NCI-H446 (cell line): Measurements from ENCODE around the gene CHST1.

Experiments used
- DNase-seq, 2 experiments: peaks; one replicate each; lab custom pipeline; 2025; lab: John Stamatoyannopoulos, UW

Gene CHST1

DNA sequence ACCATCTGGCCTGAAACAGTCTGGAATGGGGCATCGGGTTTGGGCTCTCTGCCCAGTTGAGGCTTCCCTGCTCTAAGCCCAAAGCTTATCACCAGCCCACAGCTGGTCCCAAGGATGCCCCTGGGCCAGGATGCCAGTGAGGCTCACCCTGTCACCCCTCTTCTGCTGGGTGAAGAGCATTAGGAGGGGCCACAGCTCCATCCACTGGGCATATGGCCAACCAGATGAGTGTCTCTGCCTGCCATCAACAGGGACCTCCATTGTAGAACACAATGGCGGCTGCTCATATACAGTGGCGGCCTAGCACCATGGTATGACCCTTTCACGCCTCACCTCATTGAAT, 5.6 kb downstream of the CHST1 start:
- peak in 1 of 2 experiments; percentile 56 for DNase-seq

DNA sequence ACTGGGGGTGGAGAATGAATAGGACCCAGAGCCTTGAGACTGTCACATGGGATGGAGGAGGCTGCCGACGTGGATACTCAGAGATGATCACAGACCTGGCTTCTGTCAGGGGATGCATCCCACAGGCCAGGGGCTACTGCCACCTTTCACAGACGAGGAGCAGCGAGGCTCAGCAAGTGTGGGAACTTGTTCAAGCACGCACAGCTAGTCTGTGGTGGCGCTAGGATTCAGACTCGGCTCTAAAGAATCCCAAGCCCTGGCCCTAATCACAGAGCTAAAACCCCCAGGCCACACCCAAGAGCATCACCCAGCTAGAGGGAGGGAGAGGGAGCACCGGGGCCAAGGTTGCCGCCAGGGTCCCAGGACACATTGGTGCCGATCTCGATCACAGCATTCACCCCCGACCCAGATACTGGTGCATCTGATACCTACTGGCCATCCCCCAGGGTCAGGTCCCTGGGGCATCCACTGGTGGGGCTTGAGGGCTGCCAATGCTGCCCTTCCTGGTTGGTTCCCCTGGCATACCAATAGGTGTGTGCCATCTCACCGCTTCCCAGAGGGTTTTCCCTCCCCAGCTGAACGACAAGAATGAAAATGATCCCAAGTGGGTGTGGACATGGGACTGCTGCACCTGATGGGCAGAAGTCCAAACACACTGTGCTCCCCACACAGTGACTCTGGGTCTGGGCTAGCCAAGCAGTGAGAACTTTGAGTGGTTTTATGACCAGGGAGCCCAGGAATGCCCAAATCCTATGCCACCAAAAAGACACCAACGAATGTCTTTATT, 6.2 kb downstream of the CHST1 start:
- no peak for DNase-seq

- no peak for DNase-seq
Measured at GRCh38 chr11:45658292-45658991, 7.0 kb downstream of the CHST1 start.

GRCh38 chr11:45657496-45658260, 7.7 kb downstream of the CHST1 start:
- DNase-seq = no peak

DNA sequence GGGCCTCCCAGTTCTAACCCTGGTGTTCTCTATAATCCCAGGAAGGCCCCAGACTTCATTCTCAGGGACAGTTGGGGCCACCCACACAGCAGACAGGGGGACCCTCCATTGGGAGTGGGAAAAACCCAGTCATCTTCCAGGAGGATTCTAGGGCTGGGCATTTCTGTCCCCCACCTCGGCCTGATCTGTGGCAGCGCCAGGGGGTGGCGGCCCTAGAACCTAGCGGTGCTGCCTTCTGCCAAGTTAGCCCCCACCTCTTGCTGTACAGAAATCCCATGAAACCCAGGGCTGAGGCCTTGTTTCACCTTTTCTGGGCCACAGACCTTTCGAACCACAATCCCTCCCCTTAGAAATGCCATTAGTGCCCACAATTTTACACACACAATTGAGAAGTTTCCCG, 9.6 kb downstream of the CHST1 start:
- no peak for DNase-seq

- peak; percentile 63 to 83 for DNase-seq
Measured at GRCh38 chr11:45655347-45655756, 10.1 kb downstream of the CHST1 start.

GRCh38 chr11:45655012-45655283, 10.5 kb downstream of the CHST1 start:
- DNase-seq = no peak

DNA sequence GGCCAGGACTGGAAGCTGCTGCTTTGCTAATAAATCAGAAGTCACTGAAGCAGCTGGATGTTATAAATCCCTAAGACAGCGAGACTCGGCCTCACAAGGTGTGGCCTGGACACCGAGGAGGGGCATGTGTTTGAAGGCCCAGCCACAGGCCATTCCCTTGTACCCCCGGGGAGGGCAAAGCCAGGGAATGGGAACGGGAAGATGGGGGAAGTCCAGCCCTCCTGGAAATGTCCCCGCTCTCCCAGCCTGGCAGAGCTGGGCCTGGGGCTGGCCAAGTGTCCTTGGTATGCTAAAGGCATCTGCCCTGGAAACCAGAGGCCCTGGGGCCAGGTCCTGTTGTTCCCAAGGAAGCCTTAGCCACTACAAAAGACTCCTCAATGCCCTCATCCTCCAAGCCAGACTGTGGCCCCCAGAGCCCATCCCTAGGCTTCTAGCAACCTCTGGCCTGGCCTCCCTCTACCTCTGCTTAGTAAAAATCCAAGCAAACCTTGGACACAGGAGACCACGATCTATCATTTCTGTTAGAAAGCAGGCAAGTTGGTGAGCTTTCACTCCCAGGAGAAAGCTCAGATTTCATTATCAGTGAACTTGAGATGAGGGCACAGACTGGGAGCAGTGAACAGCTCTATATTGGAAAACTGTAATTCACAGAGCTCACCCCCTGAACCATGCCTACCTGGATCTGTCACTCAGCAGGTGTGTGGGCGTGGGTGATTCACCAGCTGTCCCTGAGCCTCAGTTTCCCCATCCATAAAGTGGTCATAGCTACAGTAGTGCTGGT, 11.0 kb downstream of the CHST1 start:
- DNase-seq = no peak

- DNase-seq = no peak
Measured at GRCh38 chr11:45653277-45653676, 12.1 kb downstream of the CHST1 start.

DNA sequence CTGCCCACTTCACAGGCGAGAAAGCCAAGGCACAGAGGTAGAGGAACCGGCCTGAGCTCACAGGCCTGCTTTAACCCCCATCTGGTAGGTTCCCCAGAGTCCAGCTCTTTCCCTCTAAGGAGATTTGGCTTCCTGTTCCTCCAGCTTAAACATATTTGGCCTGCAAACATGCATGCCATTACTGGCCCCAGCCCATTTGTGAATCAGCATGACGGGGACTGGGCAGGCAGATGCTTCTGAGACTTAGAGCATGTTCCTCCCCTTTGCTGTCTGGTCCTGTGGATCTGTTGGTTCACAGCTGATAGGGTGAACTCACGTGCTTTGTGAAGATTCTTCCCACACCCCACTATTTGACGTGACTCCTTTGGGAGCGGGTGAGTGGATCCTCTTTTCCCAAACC, 12.6 kb downstream of the CHST1 start:
- no peak for DNase-seq

- no peak for DNase-seq
Measured at GRCh38 chr11:45651841-45652749, 13.3 kb downstream of the CHST1 start.

- DNase-seq = no peak
Measured at GRCh38 chr11:45651156-45651555, 14.3 kb downstream of the CHST1 start.

- DNase-seq = no peak
Measured at GRCh38 chr11:45650166-45651095, 15.0 kb downstream of the CHST1 start.

- no peak for DNase-seq
Measured at GRCh38 chr11:45649544-45650165, 15.8 kb downstream of the CHST1 start.

GRCh38 chr11:45648931-45649330, 16.5 kb downstream of the CHST1 start:
- DNase-seq = no peak

DNA sequence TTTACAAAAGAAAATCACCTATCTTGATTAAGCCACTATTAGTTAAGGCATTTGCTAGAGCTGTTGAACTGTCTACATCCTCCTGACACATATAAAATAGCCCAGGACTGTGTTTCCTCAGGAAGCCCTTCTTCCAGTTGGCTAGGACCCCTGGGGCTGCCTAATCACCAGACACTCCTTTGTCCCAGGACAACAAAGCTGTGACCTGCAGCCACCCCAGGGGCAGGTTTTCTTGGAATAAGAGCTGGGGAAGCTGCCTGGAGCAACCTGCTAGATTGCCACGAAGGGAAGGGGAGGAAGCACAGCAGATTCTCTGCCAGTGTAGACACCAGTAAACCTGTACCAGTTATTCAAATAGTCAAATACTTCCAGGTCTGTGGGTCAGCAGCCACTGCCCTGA, 17.6 kb downstream of the CHST1 start:
- DNase-seq = no peak

- no peak for DNase-seq
Measured at GRCh38 chr11:45647329-45647728, 18.1 kb downstream of the CHST1 start.

DNA sequence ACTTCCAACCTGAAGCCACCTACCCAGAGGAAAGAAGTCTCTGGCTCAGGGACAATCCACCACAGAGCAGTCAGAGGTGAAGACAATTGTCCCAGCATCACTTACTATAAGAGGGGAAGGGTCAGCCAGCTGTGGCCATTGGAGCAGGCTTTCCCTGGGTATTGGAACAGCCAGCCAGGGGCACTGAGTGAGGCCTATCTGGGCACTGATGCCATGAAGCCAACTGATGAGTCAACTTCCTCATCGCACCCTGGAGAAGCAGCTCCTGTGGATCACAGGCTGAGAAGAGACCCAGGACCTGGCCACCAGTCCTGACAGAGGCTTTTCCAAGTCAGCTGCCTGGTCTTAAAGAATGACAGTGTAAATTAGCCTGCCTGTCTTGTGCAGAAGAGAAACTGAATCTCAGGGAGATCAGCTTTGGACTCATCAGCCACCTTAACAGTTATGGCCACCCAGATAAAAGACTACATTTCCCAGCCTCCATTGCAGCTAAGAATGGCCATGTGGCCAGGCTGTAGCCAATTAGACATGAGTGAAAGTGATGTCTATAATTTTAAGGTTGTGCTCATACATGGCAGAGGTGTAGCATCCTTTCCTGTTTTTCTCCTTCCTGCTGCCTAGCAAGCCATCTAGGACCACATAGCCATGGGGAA, 19.0 kb downstream of the CHST1 start:
- DNase-seq = peak in 1 of 2 experiments; percentile 24
